Calu3 (cell line): Measurements from ENCODE around the gene ITPR1. TPM values are rescaled to one million over a fixed set of nuclear protein-coding genes. Genes with fewer than 3 reads are reported as not detected.

Experiments used
- BruUV-seq: library from RNA; stranded (reverse); fragments of 400-500 nt; replicated peaks from 2 replicates; lab custom pipeline; 2021; lab: Mats Ljungman, UMichigan
- CTCF ChIA-PET: fragments of 300-600 bp; sonication (Branson Sonifier 250); formaldehyde crosslinking; loops from one replicate; lab custom pipeline; 2022; ENCODE audit warnings: antibody characterized with exemption; lab: Charles Lee
- DNase-seq: peaks from one replicate; pipeline ENCODE4 v3.0.0; 2022
- H3K27ac Mint-ChIP-seq: one replicate; pipeline ENCODE4 v1.8.0; 2022; ENCODE audit warnings: mixed read lengths; ENCODE audit not compliant: unreplicated experiment
- H3K27me3 Mint-ChIP-seq: one replicate; pipeline ENCODE4 v1.8.0; 2022; ENCODE audit warnings: mixed read lengths; ENCODE audit not compliant: unreplicated experiment
- H3K36me3 Mint-ChIP-seq: one replicate; pipeline ENCODE4 v1.8.0; 2022; ENCODE audit warnings: mild to moderate bottlenecking, moderate library complexity, mixed read lengths; ENCODE audit not compliant: insufficient read depth, unreplicated experiment
- H3K4me1 Mint-ChIP-seq: one replicate; pipeline ENCODE4 v1.8.0; 2022; ENCODE audit warnings: mild to moderate bottlenecking, low read depth, mixed read lengths; ENCODE audit not compliant: unreplicated experiment
- H3K4me3 Mint-ChIP-seq: one replicate; pipeline ENCODE4 v1.8.0; 2022; ENCODE audit warnings: mild to moderate bottlenecking, low read depth, moderate library complexity, mixed read lengths; ENCODE audit not compliant: unreplicated experiment
- H3K9me3 Mint-ChIP-seq: one replicate; pipeline ENCODE4 v1.8.0; 2022; ENCODE audit warnings: low read depth, mixed read lengths; ENCODE audit not compliant: unreplicated experiment
- CTCF ChIP-seq: fragments of 200-600 bp; IDR thresholded peaks from one replicate; pipeline ENCODE4 v1.8.0; 2022; ENCODE audit warnings: antibody characterized with exemption; ENCODE audit not compliant: unreplicated experiment
- intact Hi-C: fragments of 100-400 bp; cut with micrococcal nuclease; formaldehyde crosslinking; loops from one replicate; pipeline ENCODE4 v1.10.0; 2022; ENCODE audit not compliant: unreplicated experiment
- total RNA-seq: library from RNA; stranded (reverse); gene quantifications from 2 replicates; pipeline ENCODE4 v1.2.3, GENCODE V29; 2022

Gene ITPR1
- total RNA-seq, 1 experiment from 2014 or later, result 4.2 TPM

GRCh38 chr3:4565809-4566501, 72.8 kb downstream of the ITPR1 start:
- Mint-ChIP-seq H3K36me3 (no peaks in the 10 kb centered on the region), H3K9me3 (no peaks in the 10 kb centered on the region), H3K27me3 (no peaks in the 10 kb centered on the region), H3K27ac (no peak overlapping the region), H3K4me3 (no peak overlapping the region), H3K4me1 (no peaks in the 10 kb centered on the region)
- BruUV-seq, result no TSS peak
- CTCF ChIA-PET, result interaction anchor here (0.6 kb wide), 1 partner anchor 91 kb away, joined by 4 read pairs; no protein-coding TSS in a partner anchor
- intact Hi-C loops, result no loop called here
- TF ChIP-seq CTCF, result no peak
- DNase-seq, result no peak

GRCh38 chr3:4568841-4569240, 75.7 kb downstream of the ITPR1 start:
- BruUV-seq, result no TSS peak
- H3K4me3 Mint-ChIP-seq, result no peak overlapping the region
- H3K27ac Mint-ChIP-seq, result no peak overlapping the region
- intact Hi-C loops, result no loop called here
- CTCF ChIA-PET, result no interaction called here
- H3K36me3 Mint-ChIP-seq, result no peaks in the 10 kb centered on the region
- TF ChIP-seq CTCF, result no peak
- H3K4me1 Mint-ChIP-seq, result no peaks in the 10 kb centered on the region
- DNase-seq, result no peak
- H3K9me3 Mint-ChIP-seq, result no peaks in the 10 kb centered on the region
- no peaks in the 10 kb centered on the region for H3K27me3 Mint-ChIP-seq

GRCh38 chr3:4570840-4571621, 77.9 kb downstream of the ITPR1 start:
- intact Hi-C loops, result no loop called here
- Mint-ChIP-seq H3K36me3 (no peaks in the 10 kb centered on the region), H3K4me1 (no peaks in the 10 kb centered on the region), H3K27ac (no peak overlapping the region), H3K27me3 (no peaks in the 10 kb centered on the region), H3K9me3 (no peaks in the 10 kb centered on the region), H3K4me3 (no peak overlapping the region)
- BruUV-seq, result no TSS peak
- no peak for TF ChIP-seq CTCF
- DNase-seq, result no peak
- CTCF ChIA-PET, result no interaction called here

GRCh38 chr3:4571690-4572334, 78.7 kb downstream of the ITPR1 start:
- DNase-seq, result no peak
- Mint-ChIP-seq H3K27ac (no peak overlapping the region), H3K9me3 (no peaks in the 10 kb centered on the region), H3K36me3 (no peaks in the 10 kb centered on the region), H3K4me3 (no peak overlapping the region), H3K27me3 (no peaks in the 10 kb centered on the region), H3K4me1 (no peaks in the 10 kb centered on the region)
- no peak for TF ChIP-seq CTCF
- no TSS peak for BruUV-seq
- CTCF ChIA-PET, result no interaction called here
- intact Hi-C loops, result no loop called here
